ENCODE data around the gene NBAS.

DNA sequence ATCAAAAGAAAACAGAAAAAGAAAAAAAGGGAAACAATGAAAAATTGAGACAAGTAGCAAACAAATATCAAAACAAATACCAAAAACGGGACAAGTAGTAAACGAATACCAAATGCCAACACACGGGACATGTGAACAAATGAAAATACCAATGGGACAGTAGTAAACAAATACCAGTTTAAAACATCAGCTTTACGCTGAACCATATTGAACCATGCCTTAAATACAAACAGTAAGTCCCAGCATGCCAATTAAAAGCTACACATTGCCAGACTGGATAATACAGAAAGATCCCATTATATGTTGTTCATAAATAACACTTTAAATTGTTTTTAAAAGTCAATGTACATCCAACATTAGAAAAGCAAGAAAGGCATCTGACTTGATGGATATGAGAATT lies 114.2 kb downstream of the NBAS start:
- no peak for TF ChIP-seq EZH2phosphoT487 (IDR thresholded peaks at IDR 0.05; ENCODE audit: low read depth)
- TF ChIP-seq, protein P1, sequence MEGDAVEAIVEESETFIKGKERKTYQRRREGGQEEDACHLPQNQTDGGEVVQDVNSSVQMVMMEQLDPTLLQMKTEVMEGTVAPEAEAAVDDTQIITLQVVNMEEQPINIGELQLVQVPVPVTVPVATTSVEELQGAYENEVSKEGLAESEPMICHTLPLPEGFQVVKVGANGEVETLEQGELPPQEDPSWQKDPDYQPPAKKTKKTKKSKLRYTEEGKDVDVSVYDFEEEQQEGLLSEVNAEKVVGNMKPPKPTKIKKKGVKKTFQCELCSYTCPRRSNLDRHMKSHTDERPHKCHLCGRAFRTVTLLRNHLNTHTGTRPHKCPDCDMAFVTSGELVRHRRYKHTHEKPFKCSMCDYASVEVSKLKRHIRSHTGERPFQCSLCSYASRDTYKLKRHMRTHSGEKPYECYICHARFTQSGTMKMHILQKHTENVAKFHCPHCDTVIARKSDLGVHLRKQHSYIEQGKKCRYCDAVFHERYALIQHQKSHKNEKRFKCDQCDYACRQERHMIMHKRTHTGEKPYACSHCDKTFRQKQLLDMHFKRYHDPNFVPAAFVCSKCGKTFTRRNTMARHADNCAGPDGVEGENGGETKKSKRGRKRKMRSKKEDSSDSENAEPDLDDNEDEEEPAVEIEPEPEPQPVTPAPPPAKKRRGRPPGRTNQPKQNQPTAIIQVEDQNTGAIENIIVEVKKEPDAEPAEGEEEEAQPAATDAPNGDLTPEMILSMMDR (IDR thresholded peaks at IDR 0.05; ENCODE audit: low read depth, low read length), result no peak
